Psoas muscle (tissue), 8 donors: Measurements from ENCODE around the gene DNAH10. TPM values are rescaled to one million over a fixed set of nuclear protein-coding genes. Genes with fewer than 3 reads are reported as not detected.

Experiments used
- ATAC-seq, 4 donors: fragments of 200-7000 bp; cut with Tn5 transposase; one replicate each; pipeline ENCODE4 v1.9.1; 2020; ENCODE audit warnings: moderate library complexity in 3 of 4, mild to moderate bottlenecking in 2 of 4
- DNase-seq, 2 donors: peaks; one replicate each; pipeline ENCODE4 v3.0.0-alpha.2; 2020
- H3K27ac ChIP-seq: fragments of 200-600 bp; one replicate; pipeline ENCODE4 v1.8.0; 2022
- H3K27me3 ChIP-seq, 3 donors: fragments of 200-600 bp in 1 of 3; one replicate each; pipeline versions ENCODE4 v1.6.1 to v1.8.0; 2013 to 2022; ENCODE audit warnings: low read length in 2 of 3, mild to moderate bottlenecking in 2 of 3, moderate library complexity in 1 of 3; ENCODE audit not compliant: insufficient read depth in 3 of 3
- H3K36me3 ChIP-seq, 2 donors: fragments of 200-600 bp in 1 of 2; one replicate each; pipeline versions ENCODE4 v1.6.1 to v1.8.0; 2013 to 2022; ENCODE audit warnings: low read depth in 1 of 2, mild to moderate bottlenecking in 1 of 2, moderate library complexity in 1 of 2; ENCODE audit not compliant: insufficient read depth in 1 of 2
- H3K4me1 ChIP-seq: fragments of 200-600 bp; one replicate; pipeline ENCODE4 v1.8.0; 2022
- H3K4me3 ChIP-seq: fragments of 200-600 bp; one replicate; pipeline ENCODE4 v1.8.0; 2022; ENCODE audit warnings: mild to moderate bottlenecking
- H3K9me3 ChIP-seq: fragments of 200-600 bp; one replicate; pipeline ENCODE4 v1.8.0; 2022
- CTCF ChIP-seq: fragments of 200-600 bp; IDR thresholded peaks from one replicate; pipeline ENCODE4 v1.8.0; 2022; ENCODE audit warnings: antibody characterized with exemption
- WGBS, 3 donors: extraction: QIAGEN DNeasy Blood & Tissue Kit; methylation state at CpG; one replicate each; pipeline versions ENCODE4 v1.1.6 to v1.1.7; 2013; 5-methylcytosine and 5-hydroxymethylcytosine counted together
- intact Hi-C, 2 donors: fragments of 100-400 bp; cut with DNase I; formaldehyde crosslinking; loops; one replicate each; pipeline versions ENCODE4 v1.11.0 to v1.14.2; 2022
- polyA plus RNA-seq, 3 donors: library from polyadenylated mRNA; stranded (reverse); fragments of 200-250 nt; gene quantifications; one replicate each; pipeline ENCODE4 v1.2.3, GENCODE V29; 2013
- total RNA-seq, 4 donors: library from RNA; stranded (reverse); fragmentation: NEBNext Ultra II Directional in 2 of 4; extraction: Animal tissue kit (Norgen Biotek cat#: 25700) in 2 of 4; gene quantifications; one replicate each; pipeline versions ENCODE4 v1.2.1 to v1.2.4, GENCODE V29; 2021 to 2023
- donor health status: healthy with polysubstance abuse.
- donor health status: DM: no; HTN: no; CAD: no; lungs with moderate emphysema.
- donor health status: Bipolar disorder and iron deficiency.
- donor health status: healthy.
- donor health status: DM: yes; HTN: yes; CAD: no.
- donor health status: DM: no; HTN: no; CAD: no.
- donor health status: DM: no; HTN: no; CAD: no.
- donor health status: DM: yes; HTN: yes; CAD: no.

Gene DNAH10
- total and polyA plus RNA-seq, 7 donors: 0.01 to 0.84 (median 0.24) TPM; not detected in 1

GRCh38 chr12:123976227-123976826, 214.2 kb downstream of the DNAH10 start:
- TF ChIP-seq CTCF: no peak
- H3K4me3 ChIP-seq: no peak overlapping the region
- no peak overlapping the region for H3K27ac ChIP-seq
- H3K36me3 ChIP-seq: peaks cover 2 to 36% of the 10 kb centered on the region in 2 donors
- 85 to 92% (median 89%) methylated on average over 7 of the region's 7 CpGs for WGBS, 3 donors
- peaks cover 15% of the 10 kb centered on the region for H3K4me1 ChIP-seq
- ATAC-seq: no peak
- DNase-seq: no peak
- H3K27me3 ChIP-seq: no peaks in the 10 kb centered on the region
- intact Hi-C loops: no loop called here
- H3K9me3 ChIP-seq: no peaks in the 10 kb centered on the region

GRCh38 chr12:123979566-123979965, 217.5 kb downstream of the DNAH10 start:
- Histone ChIP-seq H3K27me3 (no peaks in the 10 kb centered on the region), H3K4me1 (peaks cover 9% of the 10 kb centered on the region), H3K36me3 (peaks cover 2 to 32% of the 10 kb centered on the region in 2 donors), H3K27ac (no peak overlapping the region), H3K9me3 (no peaks in the 10 kb centered on the region), H3K4me3 (no peak overlapping the region)
- ATAC-seq (no peak), DNase-seq (no peak)
- intact Hi-C loops: no loop called here
- TF ChIP-seq CTCF: no peak
- WGBS, 3 donors: 96 to 98% (median 98%) methylated on average over 6 of the region's 6 CpGs

GRCh38 chr12:123982269-123982668, 220.2 kb downstream of the DNAH10 start:
- peaks cover 17% of the 10 kb centered on the region for H3K4me1 ChIP-seq

GRCh38 chr12:123983822-123984485, 221.9 kb downstream of the DNAH10 start:
- H3K36me3 ChIP-seq: peaks cover 0 to 11% of the 10 kb centered on the region in 2 donors
- H3K4me1 ChIP-seq: peaks cover 17% of the 10 kb centered on the region
- DNase-seq: no peak
- H3K27ac ChIP-seq: no peak overlapping the region
- no peaks in the 10 kb centered on the region for H3K27me3 ChIP-seq
- peak; percentile 58 to 91 (median 84) for ATAC-seq
- no peak overlapping the region for H3K4me3 ChIP-seq
- no peaks in the 10 kb centered on the region for H3K9me3 ChIP-seq
- TF ChIP-seq CTCF: peak; percentile 56
- WGBS, 3 donors: 49 to 65% (median 60%) methylated on average over 7 of the region's 7 CpGs
- intact Hi-C loops: loop anchor here (2.0 to 10.0 kb wide), 3 partner anchors 79 to 349 kb away; partner anchors contain the start of genes ATP6V0A2 (in 1 of the 2), EIF2B1 (in 1 of the 2) and GTF2H3 (in 1 of the 2)

More at GRCh38 chr12:123982269-123982668, 220.2 kb downstream of the DNAH10 start:
- H3K9me3 ChIP-seq: no peaks in the 10 kb centered on the region
- DNase-seq (no peak), ATAC-seq (no peak)
- H3K27ac ChIP-seq: no peak overlapping the region
- intact Hi-C loops: loop anchor here (5.0 to 10.0 kb wide), 2 partner anchors 270 to 347 kb away; partner anchors contain the start of genes ATP6V0A2 (in 1 of the 2), EIF2B1 (in 1 of the 2) and GTF2H3 (in 1 of the 2)
- H3K36me3 ChIP-seq: peaks cover 2 to 7% of the 10 kb centered on the region in 2 donors
- H3K27me3 ChIP-seq: no peaks in the 10 kb centered on the region
- 80 to 91% (median 83%) methylated on average over 7 of the region's 7 CpGs for WGBS, 3 donors
- no peak for TF ChIP-seq CTCF
- H3K4me3 ChIP-seq: no peak overlapping the region
